K562 (cell line): ENCODE data around the gene FIG4. TPM values are rescaled to one million over a fixed set of nuclear protein-coding genes. Genes with fewer than 3 reads are reported as not detected.
A peak's percentile ranks its signal among the peaks of the same experiment; 100 is the strongest.
"Not testable (repeated sequence)": the region's sequence is repeated elsewhere in the genome, so short reads cannot be mapped to it uniquely, and the experiment has no call there.

ENCODE experiments used
- ARID1B ChIP-seq: fragments of 450-650 bp; IDR thresholded peaks from 2 replicates; pipeline ENCODE4 v1.6.1; 2016; ENCODE audit warnings: antibody characterized with exemption, mild to moderate bottlenecking, inconsistent platforms
- CEBPB ChIP-seq: fragments of 450-650 bp; IDR thresholded peaks from 2 replicates; pipeline ENCODE4 v1.6.1; 2016; ENCODE audit warnings: missing genetic modification characterization, missing compliant biosample characterization
- CEBPG ChIP-seq, 3 experiments: fragments of 200-800 bp in 1 of 3; sonication (Bioruptor generic) in 1 of 3; sonication (generic) in 1 of 3; formaldehyde crosslinking in 1 of 3; IDR thresholded peaks in 2 of 3; conservative IDR thresholded peaks in 1 of 3; 2 replicates each; pipeline versions ENCODE4 v1.6.1 to v1.8.0; 2016 to 2022; ENCODE audit warnings: missing compliant biosample characterization in 2 of 3, missing genetic modification characterization in 2 of 3, mild to moderate bottlenecking in 1 of 3, missing genetic modification reagents in 1 of 3
- DPF2 ChIP-seq: fragments of 450-650 bp; IDR thresholded peaks from 2 replicates; pipeline ENCODE4 v1.6.1; 2016
- E2F3 ChIP-seq: fragments of 250-450 bp; sonication (Bioruptor Pico); IDR thresholded peaks from 2 replicates; pipeline ENCODE4 v1.4.0; 2020; ENCODE audit warnings: mild to moderate bottlenecking
- ETV1 ChIP-seq: fragments of 450-650 bp; conservative IDR thresholded peaks from 2 replicates; pipeline ENCODE4 v1.6.1; 2016; ENCODE audit warnings: missing genetic modification characterization, control low read depth, low read depth, missing compliant biosample characterization
- FOXA3 ChIP-seq, 2 experiments: fragments of 450-650 bp in 1 of 2; sonication (generic) in 1 of 2; formaldehyde crosslinking; IDR thresholded peaks in 1 of 2; conservative IDR thresholded peaks in 1 of 2; 2 replicates each; pipeline versions ENCODE4 v1.4.0 to v1.8.0; 2020 to 2022; ENCODE audit warnings: mild to moderate bottlenecking in 2 of 2, missing genetic modification reagents in 1 of 2
- HES1 ChIP-seq: fragments of 450-650 bp; IDR thresholded peaks from 2 replicates; pipeline ENCODE4 v1.6.1; 2016; ENCODE audit warnings: low read depth, mild to moderate bottlenecking, moderate library complexity
- ID3 ChIP-seq, 2 experiments: fragments of 250-450 bp in 1 of 2; fragments of 450-650 bp in 1 of 2; sonication (Bioruptor Pico) in 1 of 2; IDR thresholded peaks; 2 replicates each; pipeline versions ENCODE4 v1.6.1 to v1.8.0; 2016 to 2021; ENCODE audit warnings: mild to moderate bottlenecking in 2 of 2, moderate library complexity in 2 of 2, missing compliant biosample characterization in 1 of 2, missing genetic modification characterization in 1 of 2
- MAZ ChIP-seq, 2 experiments: fragments of 450-650 bp in 1 of 2; sonication (generic) in 1 of 2; formaldehyde crosslinking; IDR thresholded peaks in 1 of 2; conservative IDR thresholded peaks in 1 of 2; 2 replicates each; pipeline versions ENCODE4 v1.4.0 to v1.5.0; 2020; ENCODE audit warnings: mild to moderate bottlenecking in 1 of 2, missing genetic modification reagents in 1 of 2
- NFXL1 ChIP-seq: fragments of 450-650 bp; formaldehyde crosslinking; IDR thresholded peaks from 2 replicates; pipeline ENCODE4 v1.4.0; 2021; ENCODE audit warnings: mild to moderate bottlenecking
- OTX1 ChIP-seq: fragments of 450-650 bp; formaldehyde crosslinking; IDR thresholded peaks from 2 replicates; pipeline ENCODE4 v1.4.0; 2022; ENCODE audit warnings: mild to moderate bottlenecking
- POLR2H ChIP-seq: IDR thresholded peaks from 2 replicates; pipeline ENCODE4 v1.6.1; 2016; ENCODE audit warnings: missing genetic modification characterization, low read depth, mild to moderate bottlenecking, control low read depth, missing compliant biosample characterization, moderate library complexity
- PTRF ChIP-seq: fragments of 450-650 bp; IDR thresholded peaks from 2 replicates; pipeline ENCODE4 v1.6.1; 2016; ENCODE audit warnings: mild to moderate bottlenecking, missing genetic modification characterization, missing compliant biosample characterization
- PYGO2 ChIP-seq: fragments of 450-650 bp; IDR thresholded peaks from 2 replicates; pipeline ENCODE4 v1.6.1; 2016; ENCODE audit warnings: mild to moderate bottlenecking, missing genetic modification characterization, moderate library complexity, missing compliant biosample characterization
- TCFL5 ChIP-seq: fragments of 250-450 bp; sonication (Bioruptor Pico); conservative IDR thresholded peaks from 2 replicates; pipeline ENCODE4 v1.6.1; 2021; ENCODE audit warnings: mild to moderate bottlenecking, moderate library complexity, matching md5 sums
- TEAD2 ChIP-seq: fragments of 450-650 bp; IDR thresholded peaks from 2 replicates; pipeline ENCODE4 v1.6.1; 2016; ENCODE audit warnings: missing genetic modification characterization, control low read depth, missing compliant biosample characterization
- ZBTB26 ChIP-seq: fragments of 450-650 bp; formaldehyde crosslinking; IDR thresholded peaks from 2 replicates; pipeline ENCODE4 v1.4.0; 2022; ENCODE audit warnings: missing genetic modification characterization
- ZNF134 ChIP-seq: fragments of 250-450 bp; sonication (Bioruptor Pico); conservative IDR thresholded peaks from 2 replicates; pipeline ENCODE4 v1.4.0; 2020
- ZNF165 ChIP-seq: fragments of 250-450 bp; sonication (Bioruptor Pico); IDR thresholded peaks from 2 replicates; pipeline ENCODE4 v1.4.0; 2020; ENCODE audit warnings: borderline replicate concordance
- ZNF239 ChIP-seq: fragments of 250-450 bp; sonication (Bioruptor Pico); IDR thresholded peaks from 2 replicates; pipeline ENCODE4 v1.4.0; 2020; ENCODE audit warnings: mild to moderate bottlenecking
- ZNF41 ChIP-seq: fragments of 250-450 bp; sonication (Bioruptor Pico); conservative IDR thresholded peaks from 2 replicates; pipeline ENCODE4 v1.4.0; 2020; ENCODE audit warnings: mild to moderate bottlenecking
- ZNF589 ChIP-seq: fragments of 200-800 bp; sonication (Bioruptor generic); IDR thresholded peaks from 2 replicates; pipeline ENCODE4 v1.6.1; 2016; ENCODE audit warnings: low read depth, missing genetic modification characterization, missing compliant biosample characterization
- ZNF644 ChIP-seq: fragments of 200-800 bp; sonication (Bioruptor generic); IDR thresholded peaks from 2 replicates; pipeline ENCODE4 v1.6.1; 2016; ENCODE audit warnings: low read depth, missing genetic modification characterization, missing compliant biosample characterization
- ZNF76 ChIP-seq: fragments of 250-450 bp; sonication (Bioruptor Pico); IDR thresholded peaks from 2 replicates; pipeline ENCODE4 v1.4.0; 2020; ENCODE audit warnings: mild to moderate bottlenecking, moderate library complexity, borderline replicate concordance
- polyA plus RNA-seq, 8 experiments: library from polyadenylated mRNA; depleted of rRNA in 4 of 8; stranded (reverse) in 5 of 8; unstranded in 3 of 8; fragments of >200 nt; fragmentation: Nextera tagmentation in 2 of 8; fragmentation: Illumina TruSeq in 1 of 8; extraction: Ambion mirVana in 2 of 8; extraction: Trizol in 1 of 8; gene quantifications; 2 replicates each; pipeline versions ENCODE4 v1.2.1 to v1.2.3, GENCODE V29; 2011 to 2014; ENCODE audit warnings: inconsistent platforms in 1 of 8, missing spikeins in 1 of 8
- total RNA-seq, 7 experiments: library from RNA; depleted of rRNA in 6 of 7; stranded (reverse); fragments of >200 nt in 6 of 7; fragmentation: Illumina TruSeq in 2 of 7; extraction: Trizol in 2 of 7; gene quantifications; 2 replicates each; pipeline versions ENCODE4 v1.2.1 to v1.2.3, GENCODE V29; 2011 to 2021; ENCODE audit warnings: low replicate concordance in 1 of 7

Gene FIG4
- total and polyA plus RNA-seq, 9 of the 15 experiments (the other 6 are each of a cell fraction or from before 2014, with no cell fraction given) = 1.5 to 6.8 (median 4.3) TPM

- TF ChIP-seq PTRF (peak; percentile 67; the same call in 1 of the 2 replicates), DPF2 (peak; percentile 81), POLR2H (tag) (0 out of 2 replicates have a peak, but pooled peaks have one; percentile 19), ZNF644 (tag) (peak; percentile 94), ETV1 (tag) (0 out of 2 replicates have a peak, but pooled peaks have one; percentile 7), TCFL5 (peak; percentile 82; the same call in 1 of the 2 replicates), MAZ (CRISPR knock-in tag; conservative IDR thresholded peaks at IDR 0.05 in 1 of 2, IDR thresholded peaks at IDR 0.05 in 1 of 2) (peak in 1 of 2 experiments; percentile 67; a peak in 2 of 4 replicates), ARID1B (peak; percentile 80), ZNF41 (peak; percentile 87), ZNF165 (CRISPR knock-in tag) (peak; percentile 79; the same call in 1 of the 2 replicates), CEBPB (tag) (peak; percentile 97), ZBTB26 (CRISPR knock-in tag) (peak; percentile 87), ZNF134 (CRISPR knock-in tag) (peak; percentile 81), FOXA3 (CRISPR knock-in tag; conservative IDR thresholded peaks at IDR 0.05 in 1 of 2, IDR thresholded peaks at IDR 0.05 in 1 of 2) (peak; percentile 75 to 98; a peak in 3 of 4 replicates), E2F3 (0 out of 2 replicates have a peak, but pooled peaks have one; percentile 55), ZNF239 (CRISPR knock-in tag) (peak; percentile 80), OTX1 (peak; percentile 94), ID3 (tag; IDR thresholded peaks at IDR 0.05) (peak; percentile 93), CEBPG (CRISPR knock-in tag; IDR thresholded peaks at IDR 0.05) (peak; percentile 87), CEBPG (tag; conservative IDR thresholded peaks at IDR 0.05 in 1 of 2, IDR thresholded peaks at IDR 0.05 in 1 of 2) (peak; percentile 94 to 95), ZNF589 (CRISPR knock-in tag) (peak; percentile 99), ZNF76 (CRISPR knock-in tag) (peak; percentile 86; the same call in 1 of the 2 replicates), NFXL1 (CRISPR knock-in tag) (peak; percentile 93), PYGO2 (tag) (peak; percentile 85), TEAD2 (tag) (0 out of 2 replicates have a peak, but pooled peaks have one; percentile 3), HES1 (peak; percentile 59; the same call in 1 of the 2 replicates)
- not testable (repeated sequence) for TF ChIP-seq ID3 (CRISPR knock-in tag; IDR thresholded peaks at IDR 0.05)
Observed at GRCh38 chr6:109771939-109772755, 81.1 kb downstream of the FIG4 start (continued).
